RPMI7951 (cell line): ENCODE results near the gene ZDHHC20. TPM values are rescaled to one million over a fixed set of nuclear protein-coding genes. Genes with fewer than 3 reads are reported as not detected.

Experiments used
- DNase-seq: peaks from one replicate; pipeline ENCODE4 v3.0.0-alpha.2; 2012; ENCODE audit warnings: low read depth
- total RNA-seq: library from RNA; depleted of rRNA; stranded (reverse); fragments of >200 nt; shearing (Covaris generic); gene quantifications from 2 replicates; pipeline ENCODE4 v1.2.3, GENCODE V29; 2014

Gene ZDHHC20
- total RNA-seq, 1 experiment from 2014 or later = 138 TPM

DNA sequence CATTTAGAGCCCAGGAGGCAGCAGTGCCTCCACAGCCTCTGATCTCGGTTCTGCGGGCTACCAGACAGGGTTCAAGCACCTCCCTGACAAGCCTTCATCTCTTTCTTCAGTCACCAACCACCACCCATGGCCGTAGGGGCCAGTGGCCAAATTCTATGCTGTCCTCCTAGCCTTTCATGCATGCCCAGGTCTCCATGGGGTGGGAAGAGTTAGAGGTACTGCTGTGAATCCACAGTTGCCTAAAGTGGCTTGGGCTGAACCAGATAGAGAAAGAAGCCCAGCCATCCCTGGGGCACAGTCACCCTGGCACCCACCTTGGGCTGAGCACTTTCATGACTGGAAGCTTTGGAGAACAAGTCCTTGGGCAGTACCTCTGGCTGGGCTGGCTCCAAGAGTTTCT is 97.4 kb downstream of the ZDHHC20 start:
- no peak for DNase-seq

DNA sequence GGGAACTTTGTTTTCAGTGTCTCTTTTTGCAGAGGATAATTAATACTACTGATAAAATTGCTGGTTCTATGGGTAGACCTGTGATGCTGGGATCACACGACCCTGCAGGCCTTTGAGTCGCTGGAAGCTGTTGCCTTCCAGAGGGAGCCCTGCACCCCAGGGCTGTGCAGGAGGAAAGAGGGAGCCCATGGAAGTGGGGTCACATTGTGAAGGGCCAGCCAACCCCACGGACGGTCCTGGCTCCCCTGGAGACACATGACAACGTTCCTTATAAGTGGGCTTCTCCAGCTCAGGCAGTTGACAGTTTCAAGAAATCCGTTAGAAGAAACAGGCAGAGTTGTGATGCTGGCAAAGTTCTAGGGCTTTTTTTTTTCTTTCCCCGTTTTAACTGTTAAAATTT is 98.0 kb downstream of the ZDHHC20 start:
- DNase-seq = no peak

DNA sequence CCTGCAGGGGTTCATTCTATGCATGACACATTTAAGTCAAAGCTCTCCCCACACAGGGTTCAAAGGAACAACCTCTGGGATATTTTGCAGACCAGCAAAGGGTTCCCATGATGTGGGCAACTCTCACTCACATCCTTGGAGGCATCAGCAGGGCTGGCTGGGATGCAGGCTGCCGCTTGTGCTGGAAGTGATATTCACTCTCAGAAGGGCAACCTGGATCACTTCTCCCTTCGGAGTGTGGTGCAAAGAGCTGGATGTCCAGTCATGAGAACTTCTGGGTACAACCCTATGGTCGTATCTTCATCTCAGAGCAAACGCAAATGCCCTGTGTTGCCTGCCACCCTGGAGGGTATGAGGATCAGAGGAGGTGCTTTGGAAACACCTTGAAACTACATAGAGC is 98.6 kb downstream of the ZDHHC20 start:
- no peak for DNase-seq

DNA sequence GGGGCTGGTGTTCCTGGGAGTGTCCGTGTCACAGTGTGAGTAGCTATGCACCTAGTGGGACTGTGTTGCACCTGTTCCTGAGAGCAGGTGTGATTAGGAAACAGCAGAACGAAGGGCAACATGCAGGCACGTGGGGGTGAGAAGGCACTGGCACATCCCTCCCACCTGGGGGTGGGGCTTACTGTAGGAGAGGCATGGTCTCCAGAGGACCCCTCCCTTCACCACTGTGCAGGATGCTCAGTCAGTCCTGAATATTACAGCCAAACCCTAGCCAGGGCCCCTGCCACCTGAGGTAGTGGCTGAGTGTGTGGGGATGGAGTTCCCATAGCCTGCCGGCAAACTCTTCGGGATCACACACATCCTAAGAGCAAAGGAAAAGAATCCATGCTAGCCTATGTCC is 99.2 kb downstream of the ZDHHC20 start:
- DNase-seq = no peak

DNA sequence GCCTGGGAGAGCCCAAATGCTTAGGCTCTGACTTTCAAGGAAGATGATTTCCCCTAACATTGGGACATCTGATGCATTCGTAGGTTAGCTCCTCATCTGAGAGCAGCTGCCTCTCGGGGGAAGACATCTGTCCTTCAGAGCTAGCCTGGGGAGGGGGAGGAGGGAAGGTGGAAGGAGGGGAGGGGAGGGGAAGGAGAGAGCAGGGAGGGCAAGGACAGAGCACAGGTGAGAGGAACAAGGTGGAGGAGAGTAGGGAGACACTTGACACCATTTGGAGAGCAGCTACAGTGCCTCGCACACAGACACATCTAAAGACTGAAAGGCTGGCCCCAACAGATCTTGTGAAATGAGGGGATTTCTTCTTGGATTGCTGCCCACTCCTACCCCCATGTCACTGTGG is 103.8 kb downstream of the ZDHHC20 start:
- no peak for DNase-seq

GRCh38 chr13:21354721-21355120 is 104.4 kb downstream of the ZDHHC20 start:
- DNase-seq = no peak

GRCh38 chr13:21348488-21349120 is 110.5 kb downstream of the ZDHHC20 start:
- no peak for DNase-seq

- no peak for DNase-seq
These were observed 111.3 kb downstream of the ZDHHC20 start for GRCh38 chr13:21347753-21348318.

- DNase-seq = no peak
These were observed 114.4 kb downstream of the ZDHHC20 start for GRCh38 chr13:21344662-21345176.

GRCh38 chr13:21343659-21344058 is 115.4 kb downstream of the ZDHHC20 start:
- DNase-seq = no peak

- DNase-seq = no peak
These were observed 116.2 kb downstream of the ZDHHC20 start for GRCh38 chr13:21342699-21343442.

GRCh38 chr13:21341637-21342422 is 117.3 kb downstream of the ZDHHC20 start:
- no peak for DNase-seq

- DNase-seq = no peak
These were observed 120.3 kb downstream of the ZDHHC20 start for GRCh38 chr13:21338639-21339278.

- DNase-seq = no peak
These were observed 120.9 kb downstream of the ZDHHC20 start for GRCh38 chr13:21338156-21338555.

DNA sequence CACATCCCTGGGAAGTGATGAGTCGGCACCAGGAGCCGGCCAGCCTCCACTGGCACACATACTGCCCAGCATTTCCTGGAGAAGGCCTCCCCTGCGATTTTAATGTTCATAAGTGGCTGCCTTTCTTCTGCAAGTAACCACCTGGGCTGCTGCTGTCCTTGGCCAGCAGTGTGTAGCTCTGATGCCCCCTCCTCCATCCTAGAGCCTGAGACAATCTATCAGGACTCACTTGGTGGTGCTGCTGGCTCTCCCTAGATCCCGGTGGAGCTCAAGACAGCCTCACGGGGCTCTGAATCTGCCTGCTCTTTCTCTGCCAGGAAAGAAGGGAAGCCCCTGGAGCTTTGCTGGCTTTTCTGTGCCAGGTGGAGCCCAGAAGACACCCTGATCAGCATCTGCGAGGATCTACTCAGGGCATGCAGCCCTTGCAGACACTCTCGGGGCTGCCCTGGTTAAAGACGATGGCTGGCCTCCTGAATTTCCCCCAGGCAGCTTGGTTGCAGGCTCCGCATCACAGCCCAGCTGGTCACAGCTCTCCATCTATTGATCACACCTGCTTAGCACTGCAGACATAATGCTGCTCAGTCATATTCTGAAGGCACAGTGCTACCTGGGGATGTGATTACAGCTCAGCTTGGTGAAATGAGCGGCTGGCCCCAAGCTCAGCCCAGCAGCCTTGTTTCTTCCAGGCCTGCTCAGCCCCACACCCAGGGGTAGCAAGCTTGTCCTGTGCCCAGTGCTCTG is 122.3 kb downstream of the ZDHHC20 start:
- DNase-seq = no peak

DNA sequence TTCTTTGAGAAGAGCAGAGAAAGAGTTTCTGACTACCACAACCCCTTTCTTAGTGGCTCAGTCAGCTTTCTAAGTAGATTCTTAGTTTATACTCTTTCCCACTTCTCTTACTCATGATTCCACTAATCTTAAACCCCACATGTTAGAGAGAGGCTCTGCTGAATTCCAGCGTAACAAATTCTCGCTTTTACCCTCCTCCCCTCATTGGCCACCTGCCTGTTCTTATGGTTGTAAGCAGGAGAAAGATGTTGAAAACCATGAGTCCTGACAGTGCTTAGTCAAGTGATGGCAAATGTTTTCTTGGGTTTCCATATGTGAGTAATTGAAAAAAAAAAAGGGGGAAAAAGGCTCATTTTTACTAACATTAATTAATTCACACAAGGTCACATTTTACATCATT is 125.9 kb downstream of the ZDHHC20 start:
- DNase-seq = no peak

GRCh38 chr13:21330126-21330861 is 128.8 kb downstream of the ZDHHC20 start:
- no peak for DNase-seq

DNA sequence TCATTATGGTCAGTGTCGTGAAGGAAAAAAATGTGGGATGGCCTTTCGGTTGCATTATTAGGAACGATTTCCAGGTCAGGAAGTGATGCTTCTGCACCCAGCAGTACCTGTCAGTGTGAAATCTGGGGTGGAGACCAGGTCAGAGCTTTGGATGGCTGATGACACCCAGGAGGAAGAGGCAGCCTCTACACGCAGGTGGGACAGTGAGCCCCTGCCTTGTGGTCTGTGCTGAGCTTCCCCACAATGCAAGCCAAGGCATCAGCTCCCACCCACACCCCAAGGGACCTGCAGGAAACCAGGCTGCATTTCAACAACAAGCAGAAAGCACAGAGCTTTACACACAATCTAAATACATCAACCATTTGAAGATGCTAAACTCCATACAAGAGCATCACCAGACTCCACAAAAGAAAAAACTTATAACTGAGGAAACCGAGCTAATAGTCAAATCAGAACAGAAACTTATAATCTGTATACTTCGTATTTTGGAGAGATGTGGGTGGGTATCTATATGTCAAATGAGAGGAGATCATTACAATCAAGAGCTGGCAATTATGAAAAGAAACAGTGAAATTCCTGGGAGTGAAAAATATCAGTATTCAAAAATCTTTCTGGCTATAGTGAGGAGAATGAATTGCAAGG is 130.1 kb downstream of the ZDHHC20 start:
- DNase-seq = no peak

DNA sequence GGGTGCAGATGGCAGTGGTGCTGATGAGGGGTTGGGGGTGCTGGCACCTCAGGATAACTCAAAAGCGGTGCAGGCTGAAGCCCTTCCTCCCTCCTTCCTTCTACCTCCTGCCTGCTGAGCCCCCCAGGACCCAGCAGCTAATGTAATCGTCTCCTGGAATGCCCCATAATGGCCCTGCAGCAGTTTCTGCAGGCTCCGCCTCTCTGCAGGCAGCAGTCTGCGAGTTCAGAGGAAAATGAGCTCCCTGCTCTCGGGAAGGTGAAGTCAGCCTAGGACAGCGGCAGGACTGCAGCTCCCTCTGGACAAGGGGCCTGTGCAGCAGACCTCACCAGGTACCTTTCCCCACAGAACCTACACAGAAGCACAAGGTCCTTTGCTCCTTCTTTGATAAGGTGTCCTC is 130.9 kb downstream of the ZDHHC20 start:
- DNase-seq = no peak
